ENCODE measurements around the gene RBM42. TPM values are rescaled to one million over a fixed set of nuclear protein-coding genes. Genes with fewer than 3 reads are reported as not detected.

The RBM42 gene
- total and polyA plus RNA-seq, 2 of the 13 experiments (the other 11 are each of a cell fraction or from before 2014, with no cell fraction given), result 27.2 to 55.3 TPM

DNA sequence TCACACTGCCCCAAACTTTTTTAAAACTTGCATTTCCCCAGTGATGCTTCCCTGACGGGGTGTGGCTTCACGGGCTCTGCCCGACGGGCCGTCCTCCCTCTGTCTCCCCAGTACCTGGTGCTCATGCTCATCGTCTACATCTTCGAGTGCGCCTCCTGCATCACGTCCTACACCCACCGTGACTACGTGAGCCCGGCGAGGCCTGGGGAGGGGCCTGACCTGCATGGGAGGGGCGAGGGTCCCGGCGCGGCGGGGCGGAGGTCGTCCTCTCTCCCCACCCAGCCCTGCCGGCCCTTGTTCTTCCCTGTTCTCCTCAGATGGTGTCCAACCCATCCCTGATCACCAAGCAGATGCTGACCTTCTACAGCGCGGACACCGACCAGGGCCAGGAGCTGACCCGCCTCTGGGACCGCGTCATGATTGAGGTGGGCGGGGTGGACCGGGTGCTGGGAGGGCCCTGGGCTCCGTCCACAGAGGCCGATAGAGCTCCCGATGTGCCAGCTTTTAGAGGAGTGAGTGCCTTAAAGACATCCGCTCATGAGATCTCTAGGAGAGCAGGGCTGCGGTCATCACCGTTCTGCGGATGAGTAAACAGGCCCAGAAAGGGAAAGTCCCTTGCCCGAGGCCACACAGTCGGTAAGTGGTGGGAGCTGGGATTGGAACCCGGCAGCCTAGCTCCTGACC, 44.4 kb downstream of the RBM42 start (continued):
- no peak for TF ChIP-seq NKX3-1 (CRISPR knock-in tag; IDR thresholded peaks at IDR 0.05)
- TF ChIP-seq ZSCAN20 (CRISPR knock-in tag; IDR thresholded peaks at IDR 0.05; ENCODE audit: borderline replicate concordance), result no peak
- no peak for TF ChIP-seq HNF4A (CRISPR knock-in tag; IDR thresholded peaks at IDR 0.05)
- TF ChIP-seq, protein P1, sequence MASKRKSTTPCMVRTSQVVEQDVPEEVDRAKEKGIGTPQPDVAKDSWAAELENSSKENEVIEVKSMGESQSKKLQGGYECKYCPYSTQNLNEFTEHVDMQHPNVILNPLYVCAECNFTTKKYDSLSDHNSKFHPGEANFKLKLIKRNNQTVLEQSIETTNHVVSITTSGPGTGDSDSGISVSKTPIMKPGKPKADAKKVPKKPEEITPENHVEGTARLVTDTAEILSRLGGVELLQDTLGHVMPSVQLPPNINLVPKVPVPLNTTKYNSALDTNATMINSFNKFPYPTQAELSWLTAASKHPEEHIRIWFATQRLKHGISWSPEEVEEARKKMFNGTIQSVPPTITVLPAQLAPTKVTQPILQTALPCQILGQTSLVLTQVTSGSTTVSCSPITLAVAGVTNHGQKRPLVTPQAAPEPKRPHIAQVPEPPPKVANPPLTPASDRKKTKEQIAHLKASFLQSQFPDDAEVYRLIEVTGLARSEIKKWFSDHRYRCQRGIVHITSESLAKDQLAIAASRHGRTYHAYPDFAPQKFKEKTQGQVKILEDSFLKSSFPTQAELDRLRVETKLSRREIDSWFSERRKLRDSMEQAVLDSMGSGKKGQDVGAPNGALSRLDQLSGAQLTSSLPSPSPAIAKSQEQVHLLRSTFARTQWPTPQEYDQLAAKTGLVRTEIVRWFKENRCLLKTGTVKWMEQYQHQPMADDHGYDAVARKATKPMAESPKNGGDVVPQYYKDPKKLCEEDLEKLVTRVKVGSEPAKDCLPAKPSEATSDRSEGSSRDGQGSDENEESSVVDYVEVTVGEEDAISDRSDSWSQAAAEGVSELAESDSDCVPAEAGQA (IDR thresholded peaks at IDR 0.05; ENCODE audit: low read depth), result no peak
- TF ChIP-seq, protein P1 (CRISPR knock-in tag; IDR thresholded peaks at IDR 0.05; ENCODE audit: borderline replicate concordance), result no peak
- TF ChIP-seq, protein P2, sequence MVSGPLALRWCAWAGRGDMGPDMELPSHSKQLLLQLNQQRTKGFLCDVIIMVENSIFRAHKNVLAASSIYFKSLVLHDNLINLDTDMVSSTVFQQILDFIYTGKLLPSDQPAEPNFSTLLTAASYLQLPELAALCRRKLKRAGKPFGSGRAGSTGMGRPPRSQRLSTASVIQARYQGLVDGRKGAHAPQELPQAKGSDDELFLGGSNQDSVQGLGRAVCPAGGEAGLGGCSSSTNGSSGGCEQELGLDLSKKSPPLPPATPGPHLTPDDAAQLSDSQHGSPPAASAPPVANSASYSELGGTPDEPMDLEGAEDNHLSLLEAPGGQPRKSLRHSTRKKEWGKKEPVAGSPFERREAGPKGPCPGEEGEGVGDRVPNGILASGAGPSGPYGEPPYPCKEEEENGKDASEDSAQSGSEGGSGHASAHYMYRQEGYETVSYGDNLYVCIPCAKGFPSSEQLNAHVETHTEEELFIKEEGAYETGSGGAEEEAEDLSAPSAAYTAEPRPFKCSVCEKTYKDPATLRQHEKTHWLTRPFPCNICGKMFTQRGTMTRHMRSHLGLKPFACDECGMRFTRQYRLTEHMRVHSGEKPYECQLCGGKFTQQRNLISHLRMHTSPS (CRISPR knock-in tag; IDR thresholded peaks at IDR 0.05; ENCODE audit: low read depth), result no peak
- TF ChIP-seq ZNF121 (CRISPR knock-in tag; IDR thresholded peaks at IDR 0.05), result no peak
- no peak for TF ChIP-seq NCOA2 (CRISPR knock-in tag; IDR thresholded peaks at IDR 0.05)
- TF ChIP-seq, protein P3, sequence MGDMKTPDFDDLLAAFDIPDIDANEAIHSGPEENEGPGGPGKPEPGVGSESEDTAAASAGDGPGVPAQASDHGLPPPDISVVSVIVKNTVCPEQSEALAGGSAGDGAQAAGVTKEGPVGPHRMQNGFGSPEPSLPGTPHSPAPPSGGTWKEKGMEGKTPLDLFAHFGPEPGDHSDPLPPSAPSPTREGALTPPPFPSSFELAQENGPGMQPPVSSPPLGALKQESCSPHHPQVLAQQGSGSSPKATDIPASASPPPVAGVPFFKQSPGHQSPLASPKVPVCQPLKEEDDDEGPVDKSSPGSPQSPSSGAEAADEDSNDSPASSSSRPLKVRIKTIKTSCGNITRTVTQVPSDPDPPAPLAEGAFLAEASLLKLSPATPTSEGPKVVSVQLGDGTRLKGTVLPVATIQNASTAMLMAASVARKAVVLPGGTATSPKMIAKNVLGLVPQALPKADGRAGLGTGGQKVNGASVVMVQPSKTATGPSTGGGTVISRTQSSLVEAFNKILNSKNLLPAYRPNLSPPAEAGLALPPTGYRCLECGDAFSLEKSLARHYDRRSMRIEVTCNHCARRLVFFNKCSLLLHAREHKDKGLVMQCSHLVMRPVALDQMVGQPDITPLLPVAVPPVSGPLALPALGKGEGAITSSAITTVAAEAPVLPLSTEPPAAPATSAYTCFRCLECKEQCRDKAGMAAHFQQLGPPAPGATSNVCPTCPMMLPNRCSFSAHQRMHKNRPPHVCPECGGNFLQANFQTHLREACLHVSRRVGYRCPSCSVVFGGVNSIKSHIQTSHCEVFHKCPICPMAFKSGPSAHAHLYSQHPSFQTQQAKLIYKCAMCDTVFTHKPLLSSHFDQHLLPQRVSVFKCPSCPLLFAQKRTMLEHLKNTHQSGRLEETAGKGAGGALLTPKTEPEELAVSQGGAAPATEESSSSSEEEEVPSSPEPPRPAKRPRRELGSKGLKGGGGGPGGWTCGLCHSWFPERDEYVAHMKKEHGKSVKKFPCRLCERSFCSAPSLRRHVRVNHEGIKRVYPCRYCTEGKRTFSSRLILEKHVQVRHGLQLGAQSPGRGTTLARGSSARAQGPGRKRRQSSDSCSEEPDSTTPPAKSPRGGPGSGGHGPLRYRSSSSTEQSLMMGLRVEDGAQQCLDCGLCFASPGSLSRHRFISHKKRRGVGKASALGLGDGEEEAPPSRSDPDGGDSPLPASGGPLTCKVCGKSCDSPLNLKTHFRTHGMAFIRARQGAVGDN (CRISPR knock-in tag; IDR thresholded peaks at IDR 0.05), result peak; percentile 86
- TF ChIP-seq, protein P4, sequence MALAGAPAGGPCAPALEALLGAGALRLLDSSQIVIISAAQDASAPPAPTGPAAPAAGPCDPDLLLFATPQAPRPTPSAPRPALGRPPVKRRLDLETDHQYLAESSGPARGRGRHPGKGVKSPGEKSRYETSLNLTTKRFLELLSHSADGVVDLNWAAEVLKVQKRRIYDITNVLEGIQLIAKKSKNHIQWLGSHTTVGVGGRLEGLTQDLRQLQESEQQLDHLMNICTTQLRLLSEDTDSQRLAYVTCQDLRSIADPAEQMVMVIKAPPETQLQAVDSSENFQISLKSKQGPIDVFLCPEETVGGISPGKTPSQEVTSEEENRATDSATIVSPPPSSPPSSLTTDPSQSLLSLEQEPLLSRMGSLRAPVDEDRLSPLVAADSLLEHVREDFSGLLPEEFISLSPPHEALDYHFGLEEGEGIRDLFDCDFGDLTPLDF (CRISPR knock-in tag; IDR thresholded peaks at IDR 0.05), result no peak
- no peak for TF ChIP-seq EEA1 (CRISPR knock-in tag; IDR thresholded peaks at IDR 0.05; ENCODE audit: borderline replicate concordance)
